ENCODE data around the gene IGFL4. TPM values are rescaled to one million over a fixed set of nuclear protein-coding genes. Genes with fewer than 3 reads are reported as not detected.
A peak's percentile ranks its signal among the peaks of the same experiment; 100 is the strongest.
"Not testable (repeated sequence)": the region's sequence is repeated elsewhere in the genome, so short reads cannot be mapped to it uniquely, and the experiment has no call there.

Gene IGFL4
- total RNA-seq, 4 donors from 2014 or later, result not detected

DNA sequence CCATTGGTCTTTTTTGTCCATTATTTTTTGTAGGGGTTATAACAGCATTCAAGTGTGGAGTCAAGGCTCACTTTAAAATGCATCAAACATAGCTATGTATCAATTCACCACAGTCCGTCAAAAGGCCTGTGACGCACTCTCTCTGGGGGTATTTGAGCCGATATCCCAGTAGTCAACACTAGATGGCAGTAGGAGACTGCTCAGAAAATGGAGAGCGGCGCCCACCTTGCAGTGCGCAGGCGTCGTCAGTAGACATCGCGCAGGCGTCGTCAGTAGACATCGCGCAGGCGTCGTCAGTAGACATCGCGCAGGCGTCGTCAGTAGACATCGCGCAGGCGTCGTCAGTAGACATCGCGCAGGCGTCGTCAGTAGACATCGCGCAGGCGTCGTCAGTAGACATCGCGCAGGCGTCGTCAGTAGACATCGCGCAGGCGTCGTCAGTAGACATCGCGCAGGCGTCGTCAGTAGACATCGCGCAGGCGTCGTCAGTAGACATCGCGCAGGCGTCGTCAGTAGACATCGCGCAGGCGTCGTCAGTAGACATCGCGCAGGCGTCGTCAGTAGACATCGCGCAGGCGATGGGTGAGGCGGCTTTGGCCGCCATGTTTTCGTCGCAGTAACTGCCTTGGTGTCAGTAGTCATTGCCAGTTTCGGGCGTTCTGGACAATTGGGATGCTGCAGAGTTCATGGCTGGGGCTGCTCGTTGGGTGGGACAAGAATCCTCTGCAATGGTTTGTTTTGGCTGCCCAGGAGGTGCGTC, 38.0 kb upstream of the IGFL4 start:
- H3K9me3 ChIP-seq; H3K4me1 ChIP-seq; H3K27ac ChIP-seq; intact Hi-C loops (cut with DNase I); H3K36me3 ChIP-seq; H3K4me3 ChIP-seq (replicated peaks in 1 of 3): not testable (repeated sequence)
- TF ChIP-seq, protein P1, sequence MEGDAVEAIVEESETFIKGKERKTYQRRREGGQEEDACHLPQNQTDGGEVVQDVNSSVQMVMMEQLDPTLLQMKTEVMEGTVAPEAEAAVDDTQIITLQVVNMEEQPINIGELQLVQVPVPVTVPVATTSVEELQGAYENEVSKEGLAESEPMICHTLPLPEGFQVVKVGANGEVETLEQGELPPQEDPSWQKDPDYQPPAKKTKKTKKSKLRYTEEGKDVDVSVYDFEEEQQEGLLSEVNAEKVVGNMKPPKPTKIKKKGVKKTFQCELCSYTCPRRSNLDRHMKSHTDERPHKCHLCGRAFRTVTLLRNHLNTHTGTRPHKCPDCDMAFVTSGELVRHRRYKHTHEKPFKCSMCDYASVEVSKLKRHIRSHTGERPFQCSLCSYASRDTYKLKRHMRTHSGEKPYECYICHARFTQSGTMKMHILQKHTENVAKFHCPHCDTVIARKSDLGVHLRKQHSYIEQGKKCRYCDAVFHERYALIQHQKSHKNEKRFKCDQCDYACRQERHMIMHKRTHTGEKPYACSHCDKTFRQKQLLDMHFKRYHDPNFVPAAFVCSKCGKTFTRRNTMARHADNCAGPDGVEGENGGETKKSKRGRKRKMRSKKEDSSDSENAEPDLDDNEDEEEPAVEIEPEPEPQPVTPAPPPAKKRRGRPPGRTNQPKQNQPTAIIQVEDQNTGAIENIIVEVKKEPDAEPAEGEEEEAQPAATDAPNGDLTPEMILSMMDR (IDR thresholded peaks at IDR 0.05), result peak in 3 of 6 experiments; percentile 15 to 35 (median 21)
- peak in 1 of 2 donors; percentile 3 for DNase-seq
- WGBS, 2 donors, result 28 to 33% methylated on average over 6 to 9 of the region's 71 CpGs
- peaks cover 18% of the 10 kb centered on the region for H3K27me3 ChIP-seq

DNA sequence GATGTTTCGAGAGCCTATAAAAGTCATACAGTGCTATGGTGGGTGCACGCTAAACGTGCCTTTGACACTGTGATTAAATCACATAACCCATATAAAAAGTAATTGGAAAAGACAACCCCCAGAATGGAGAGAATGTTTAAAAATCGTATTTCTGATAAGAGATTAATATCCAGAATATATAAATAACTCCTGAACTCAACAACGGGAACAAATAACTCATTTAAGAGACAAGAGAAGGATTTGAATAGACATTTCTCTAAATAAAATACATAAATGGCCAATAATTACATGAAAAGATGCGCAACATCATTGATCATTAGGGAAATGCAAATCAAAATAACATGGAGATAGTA, 37.0 kb upstream of the IGFL4 start:
- no peak overlapping the region for H3K4me3 ChIP-seq (replicated peaks in 1 of 3)
- TF ChIP-seq POLR2A (IDR thresholded peaks at IDR 0.05), result no peak
- TF ChIP-seq, protein P1 (IDR thresholded peaks at IDR 0.05), result no peak
- no peak overlapping the region for H3K27ac ChIP-seq
- H3K9me3 ChIP-seq, result no peaks in the 10 kb centered on the region
- intact Hi-C loops (cut with DNase I), result no loop called here
- DNase-seq, result no peak
- WGBS, 2 donors, result 21 to 23% methylated on average over 6 of the region's 6 CpGs
- peaks cover 18% of the 10 kb centered on the region for H3K27me3 ChIP-seq
- peaks cover 5 to 6% of the 10 kb centered on the region in 2 donors for H3K4me1 ChIP-seq
- H3K36me3 ChIP-seq, result no peaks in the 10 kb centered on the region

DNA sequence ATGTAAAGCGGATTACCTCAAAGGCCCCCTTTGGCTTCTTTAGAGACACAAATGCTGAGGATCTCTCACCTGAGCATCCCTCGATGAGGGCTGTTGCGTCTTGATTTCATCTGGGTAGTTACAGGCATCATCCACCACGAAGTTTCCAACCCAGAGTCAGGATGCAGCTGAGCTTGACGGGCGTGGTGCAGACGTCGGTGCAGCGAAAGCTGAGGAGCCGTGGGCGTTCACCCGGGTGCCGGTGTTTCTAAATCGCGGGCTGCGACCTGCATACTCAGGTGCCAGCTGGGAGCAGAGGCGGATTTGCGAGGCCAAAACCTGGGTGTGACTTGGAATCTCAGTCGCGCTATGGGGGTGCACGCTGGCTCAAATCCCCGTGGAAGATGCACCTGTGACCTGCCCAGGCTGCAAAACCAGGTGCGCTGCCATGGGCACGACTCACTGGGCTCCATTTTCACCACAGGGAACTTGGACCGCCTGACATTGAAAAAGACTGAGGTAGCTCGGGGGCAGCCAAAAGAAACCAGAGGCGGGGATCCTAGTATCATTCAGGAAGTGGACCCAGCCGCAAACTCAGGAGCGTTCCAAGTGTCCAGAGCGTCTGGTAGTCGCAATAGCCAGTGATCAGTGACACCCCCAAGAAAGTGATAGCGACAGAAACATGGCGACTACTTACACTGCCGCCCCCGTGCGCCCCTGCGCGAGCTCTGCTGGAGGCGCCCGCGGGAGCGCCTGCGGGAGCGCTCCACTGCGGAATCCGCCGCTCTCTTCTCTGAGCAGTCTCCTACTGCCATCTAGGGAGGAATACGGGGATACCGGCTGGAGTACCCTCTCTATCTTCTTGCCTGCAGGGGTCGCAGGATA, 36.4 kb upstream of the IGFL4 start:
- Histone ChIP-seq H3K9me3 (no peaks in the 10 kb centered on the region), H3K27me3 (peaks cover 18% of the 10 kb centered on the region), H3K36me3 (no peaks in the 10 kb centered on the region), H3K4me1 (peaks cover 5 to 6% of the 10 kb centered on the region in 2 donors), H3K27ac (no peak overlapping the region), H3K4me3 (replicated peaks in 1 of 3) (no peak overlapping the region)
- WGBS, 2 donors, result 5 to 6% methylated on average over 37 to 39 of the region's 50 CpGs
- intact Hi-C loops (cut with DNase I), result no loop called here
- TF ChIP-seq, protein P1 (IDR thresholded peaks at IDR 0.05), result peak in 5 of 6 experiments; percentile 10 to 58 (median 44)
- no peak for TF ChIP-seq POLR2A (IDR thresholded peaks at IDR 0.05)
- peak; percentile 18 to 27 for DNase-seq

DNA sequence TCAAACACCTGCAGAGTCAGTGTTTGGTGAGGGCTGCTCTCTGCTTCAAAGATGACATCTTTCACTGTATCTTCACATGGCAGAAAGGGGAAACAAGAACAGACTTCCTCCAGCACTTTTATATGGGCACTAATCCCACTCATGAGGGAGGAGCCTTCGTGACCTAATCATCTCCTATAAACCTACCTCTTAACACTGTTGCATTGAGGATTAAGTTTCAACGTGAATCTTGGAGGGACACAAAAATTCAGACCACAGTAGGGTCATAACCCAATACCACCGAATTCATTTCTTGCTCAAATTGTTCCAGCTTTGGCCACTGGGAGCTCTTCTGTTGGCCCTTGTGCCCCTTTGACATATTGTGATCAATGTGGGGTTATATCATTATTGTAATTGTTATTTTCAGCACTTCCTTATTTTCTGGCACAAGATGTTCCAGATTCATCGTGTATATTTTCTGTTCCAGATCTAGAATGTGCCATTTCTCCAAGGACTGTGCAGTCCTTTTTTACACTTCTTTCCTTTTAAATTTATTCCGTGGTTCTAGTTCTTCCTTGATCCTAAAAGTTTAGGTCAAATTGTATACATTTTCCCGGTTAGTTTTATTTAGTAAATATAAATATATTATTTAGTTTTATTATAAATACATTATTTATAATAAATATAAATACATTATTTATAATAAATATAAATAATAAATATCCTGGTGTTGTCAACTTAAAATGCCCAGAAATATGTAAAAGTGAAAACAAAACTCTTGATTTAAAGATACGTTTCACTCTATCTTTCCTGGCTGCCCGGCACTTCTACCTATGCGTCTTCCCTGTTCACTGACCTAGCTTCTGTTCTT, 35.5 kb upstream of the IGFL4 start:
- intact Hi-C loops (cut with DNase I), result no loop called here
- Histone ChIP-seq H3K4me3 (replicated peaks in 1 of 3) (no peak overlapping the region), H3K27ac (no peak overlapping the region), H3K27me3 (peaks cover 18% of the 10 kb centered on the region), H3K4me1 (peaks cover 5 to 6% of the 10 kb centered on the region in 2 donors), H3K36me3 (no peaks in the 10 kb centered on the region), H3K9me3 (no peaks in the 10 kb centered on the region)
- TF ChIP-seq POLR2A (IDR thresholded peaks at IDR 0.05), result no peak
- TF ChIP-seq, protein P1 (IDR thresholded peaks at IDR 0.05), result no peak
- WGBS, 2 donors, result 44 to 47% methylated on average over 9 of the region's 9 CpGs
- DNase-seq, result no peak

All from thyroid gland (tissue), 4 donors.